ENCODE measurements around the gene FOXD3.
A peak's percentile ranks its signal among the peaks of the same experiment; 100 is the strongest.

FOXD3 gene

DNA sequence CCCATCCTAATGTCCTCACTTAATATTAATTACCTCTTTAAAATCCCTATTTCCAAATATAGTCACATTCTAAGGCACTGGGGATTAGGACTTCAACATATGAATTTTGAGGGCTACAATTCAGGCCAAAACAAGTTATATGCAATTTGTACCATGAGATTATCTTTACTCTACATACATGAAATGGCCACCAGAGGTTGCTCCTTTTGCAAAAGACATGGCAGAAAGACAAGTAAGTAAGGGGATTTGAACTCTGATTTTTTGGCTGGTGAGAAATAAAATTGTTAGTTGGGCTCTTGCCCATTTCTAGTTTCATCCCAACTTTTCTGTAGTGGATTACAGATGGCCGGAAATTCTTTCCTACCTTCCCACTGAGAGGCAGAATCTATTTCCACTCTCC, 40.2 kb downstream of the FOXD3 start:
- no peak for DNase-seq

- DNase-seq: no peak
These were observed 40.6 kb downstream of the FOXD3 start for GRCh38 chr1:63363014-63363413.

DNA sequence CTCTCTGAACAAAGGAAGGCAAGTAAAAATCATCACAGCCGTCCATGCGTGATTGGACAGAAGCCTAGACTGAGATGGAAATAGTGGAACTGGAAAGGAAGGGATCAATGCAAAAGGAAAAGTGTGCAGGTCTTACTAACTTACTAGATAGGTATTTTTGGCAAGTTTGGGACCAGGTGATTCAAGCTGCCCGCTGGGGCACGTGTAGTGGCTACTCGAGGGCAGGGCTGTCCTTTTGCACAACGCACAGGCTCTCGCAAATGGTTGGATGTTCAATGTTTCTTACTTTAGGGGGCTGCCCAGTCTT, 44.5 kb downstream of the FOXD3 start:
- peak in 1 of 2 experiments; percentile 16 for DNase-seq

- peak; percentile 87 to 94 for DNase-seq
These were observed 45.1 kb downstream of the FOXD3 start, which contains the start of gene ALG6 for GRCh38 chr1:63367215-63368103. ALG6 (plus strand) TSS chr1:63367627; CDS start chr1:63370978, 3,351 bp downstream.

DNA sequence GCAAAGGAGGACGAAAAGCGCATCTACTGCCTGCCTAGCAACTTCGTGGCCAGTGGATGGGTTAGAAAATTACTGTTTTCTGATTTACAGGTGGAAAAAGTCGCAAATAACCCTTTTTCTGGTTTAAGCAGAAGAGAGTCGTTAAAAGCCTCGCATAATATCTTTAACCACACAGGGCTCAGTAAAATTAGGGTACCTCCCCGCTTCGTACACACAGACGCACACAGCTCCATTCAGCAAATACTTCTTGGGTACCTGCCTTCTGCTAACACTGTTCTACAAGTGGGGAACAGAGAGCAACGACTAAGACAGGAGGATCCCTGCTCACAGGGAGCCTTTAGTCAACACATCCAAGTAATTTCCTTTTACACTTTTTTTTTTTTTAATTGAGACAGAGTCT, 45.8 kb downstream of the FOXD3 start:
- DNase-seq: peak in 1 of 2 experiments; percentile 29
